Fibroblast of lung (primary cell): Measurements from ENCODE around the gene PYY.

Experiments
- EZH2 ChIP-seq: IDR thresholded peaks from 2 replicates; pipeline ENCODE4 v1.5.1; 2012; ENCODE audit warnings: low read length, control low read depth, mild to moderate bottlenecking; ENCODE audit errors: missing control alignments
- TF ChIP-seq, protein P1 (sequence below), 2 donors: IDR thresholded peaks in 1 of 2; conservative IDR thresholded peaks in 1 of 2; 1 replicate in 1 of 2; 2 replicates in 1 of 2; pipeline ENCODE4 v1.5.1; 2011 to 2012; ENCODE audit warnings: low read length in 2 of 2, control low read depth in 1 of 2, inconsistent platforms in 1 of 2, low read depth in 1 of 2, mild to moderate bottlenecking in 1 of 2

DNA sequence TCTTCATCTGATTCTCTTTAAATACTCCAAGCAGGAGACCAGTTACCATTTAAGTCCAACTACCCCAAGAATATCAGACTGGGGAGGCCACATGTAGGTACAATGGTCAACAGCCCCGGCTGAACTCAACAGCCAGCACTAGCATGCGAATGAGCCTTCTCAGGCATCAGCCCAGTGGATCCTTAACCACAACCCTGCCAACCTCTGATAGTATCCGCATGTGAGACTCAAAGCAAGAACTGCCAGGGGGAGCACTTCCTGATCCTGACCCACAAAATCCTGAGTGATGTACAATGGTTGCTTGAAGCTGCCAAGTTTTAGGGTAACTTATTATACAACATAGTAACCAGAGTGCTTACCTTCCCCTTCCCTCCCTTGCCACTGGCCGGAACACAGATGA, 4.0 kb downstream of the PYY start:
- TF ChIP-seq, protein P1, sequence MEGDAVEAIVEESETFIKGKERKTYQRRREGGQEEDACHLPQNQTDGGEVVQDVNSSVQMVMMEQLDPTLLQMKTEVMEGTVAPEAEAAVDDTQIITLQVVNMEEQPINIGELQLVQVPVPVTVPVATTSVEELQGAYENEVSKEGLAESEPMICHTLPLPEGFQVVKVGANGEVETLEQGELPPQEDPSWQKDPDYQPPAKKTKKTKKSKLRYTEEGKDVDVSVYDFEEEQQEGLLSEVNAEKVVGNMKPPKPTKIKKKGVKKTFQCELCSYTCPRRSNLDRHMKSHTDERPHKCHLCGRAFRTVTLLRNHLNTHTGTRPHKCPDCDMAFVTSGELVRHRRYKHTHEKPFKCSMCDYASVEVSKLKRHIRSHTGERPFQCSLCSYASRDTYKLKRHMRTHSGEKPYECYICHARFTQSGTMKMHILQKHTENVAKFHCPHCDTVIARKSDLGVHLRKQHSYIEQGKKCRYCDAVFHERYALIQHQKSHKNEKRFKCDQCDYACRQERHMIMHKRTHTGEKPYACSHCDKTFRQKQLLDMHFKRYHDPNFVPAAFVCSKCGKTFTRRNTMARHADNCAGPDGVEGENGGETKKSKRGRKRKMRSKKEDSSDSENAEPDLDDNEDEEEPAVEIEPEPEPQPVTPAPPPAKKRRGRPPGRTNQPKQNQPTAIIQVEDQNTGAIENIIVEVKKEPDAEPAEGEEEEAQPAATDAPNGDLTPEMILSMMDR (conservative IDR thresholded peaks at IDR 0.05 in 1 of 2, IDR thresholded peaks at IDR 0.05 in 1 of 2; ENCODE audit: low read depth in 1 of 2, low read length in 2 of 2): peak in 1 of 2 donors; percentile 3
- no peak for TF ChIP-seq EZH2
